Suprapubic skin (tissue), 4 donors: ENCODE measurements around the gene TPRG1.

Experiments used
- EP300 ChIP-seq: sonication (generic); formaldehyde crosslinking; IDR thresholded peaks from one replicate; pipeline ENCODE4 v1.6.1; 2017; ENCODE audit warnings: antibody characterized with exemption
- POLR2A ChIP-seq, 2 donors: fragments of 450-650 bp; IDR thresholded peaks; one replicate each; pipeline ENCODE4 v1.6.1; 2017; ENCODE audit warnings: antibody characterized with exemption in 2 of 2, mild to moderate bottlenecking in 2 of 2, moderate library complexity in 2 of 2
- POLR2AphosphoS5 ChIP-seq, 3 donors: sonication (generic); formaldehyde crosslinking; IDR thresholded peaks; one replicate each; pipeline ENCODE4 v1.6.1; 2017; ENCODE audit warnings: antibody characterized with exemption in 3 of 3
- TF ChIP-seq, protein P1 (sequence below), 2 donors: fragments of 200-600 bp in 1 of 2; fragments of 450-650 bp in 1 of 2; sonication (generic) in 1 of 2; IDR thresholded peaks; one replicate each; pipeline ENCODE4 v1.5.1; 2016 to 2019; ENCODE audit warnings: antibody characterized with exemption in 2 of 2, mild to moderate bottlenecking in 1 of 2, moderate library complexity in 1 of 2

DNA sequence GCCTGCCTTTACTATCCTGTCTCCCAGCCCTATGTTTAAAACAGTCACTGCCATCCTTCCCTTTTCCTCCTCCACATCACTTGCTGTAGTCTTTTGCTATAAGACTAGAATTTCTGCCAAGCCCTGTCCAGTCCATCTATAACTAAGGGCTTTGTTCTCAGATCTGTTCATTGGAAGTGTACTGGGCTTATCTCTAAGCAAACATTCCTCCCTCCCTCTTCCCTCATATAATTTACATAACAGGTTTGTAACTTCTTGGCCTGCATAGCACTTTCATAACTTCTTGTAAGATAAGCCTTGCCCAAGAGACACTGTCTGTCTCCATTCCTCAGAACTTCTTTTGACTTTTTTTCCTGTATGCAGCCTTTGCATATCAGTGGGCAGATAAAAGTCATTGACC lies 16.7 kb downstream of the TPRG1 start:
- TF ChIP-seq POLR2AphosphoS5 (IDR thresholded peaks at IDR 0.05), result no peak
- TF ChIP-seq, protein P1, sequence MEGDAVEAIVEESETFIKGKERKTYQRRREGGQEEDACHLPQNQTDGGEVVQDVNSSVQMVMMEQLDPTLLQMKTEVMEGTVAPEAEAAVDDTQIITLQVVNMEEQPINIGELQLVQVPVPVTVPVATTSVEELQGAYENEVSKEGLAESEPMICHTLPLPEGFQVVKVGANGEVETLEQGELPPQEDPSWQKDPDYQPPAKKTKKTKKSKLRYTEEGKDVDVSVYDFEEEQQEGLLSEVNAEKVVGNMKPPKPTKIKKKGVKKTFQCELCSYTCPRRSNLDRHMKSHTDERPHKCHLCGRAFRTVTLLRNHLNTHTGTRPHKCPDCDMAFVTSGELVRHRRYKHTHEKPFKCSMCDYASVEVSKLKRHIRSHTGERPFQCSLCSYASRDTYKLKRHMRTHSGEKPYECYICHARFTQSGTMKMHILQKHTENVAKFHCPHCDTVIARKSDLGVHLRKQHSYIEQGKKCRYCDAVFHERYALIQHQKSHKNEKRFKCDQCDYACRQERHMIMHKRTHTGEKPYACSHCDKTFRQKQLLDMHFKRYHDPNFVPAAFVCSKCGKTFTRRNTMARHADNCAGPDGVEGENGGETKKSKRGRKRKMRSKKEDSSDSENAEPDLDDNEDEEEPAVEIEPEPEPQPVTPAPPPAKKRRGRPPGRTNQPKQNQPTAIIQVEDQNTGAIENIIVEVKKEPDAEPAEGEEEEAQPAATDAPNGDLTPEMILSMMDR (IDR thresholded peaks at IDR 0.05), result no peak
- no peak for TF ChIP-seq POLR2A (IDR thresholded peaks at IDR 0.05)
- TF ChIP-seq EP300, result no peak
